Uterus (tissue), 4 donors: ENCODE data around the gene BRF1. TPM values are rescaled to one million over a fixed set of nuclear protein-coding genes. Genes with fewer than 3 reads are reported as not detected.

Source experiments
- DNase-seq, 2 donors: peaks; one replicate each; pipeline ENCODE4 v3.0.0-alpha.2; 2019 to 2020
- H3K27ac ChIP-seq, 2 donors: fragments of 200-600 bp; sonication (generic); 1 replicate in 1 of 2; 2 replicates in 1 of 2; pipeline ENCODE4 v1.5.1; 2016 to 2018
- H3K27me3 ChIP-seq, 2 donors: fragments of 200-600 bp; sonication (generic); one replicate each; pipeline ENCODE4 v1.5.1; 2018 to 2019; ENCODE audit warnings: control low read depth in 1 of 2
- H3K36me3 ChIP-seq, 2 donors: fragments of 200-600 bp; sonication (generic); one replicate each; pipeline ENCODE4 v1.5.1; 2019; ENCODE audit warnings: control low read depth in 1 of 2
- H3K4me1 ChIP-seq, 2 donors: fragments of 200-600 bp; sonication (generic); one replicate each; pipeline ENCODE4 v1.5.1; 2018 to 2019; ENCODE audit warnings: control low read depth in 1 of 2
- H3K4me3 ChIP-seq, 2 donors: fragments of 200-600 bp; sonication (generic); 1 replicate in 1 of 2; 2 replicates in 1 of 2; pipeline ENCODE4 v1.5.1; 2018 to 2019; ENCODE audit warnings: mild to moderate bottlenecking in 1 of 2
- H3K9me3 ChIP-seq, 2 donors: fragments of 200-600 bp; sonication (generic); one replicate each; pipeline ENCODE4 v1.5.1; 2019; ENCODE audit warnings: control low read depth in 1 of 2
- POLR2A ChIP-seq, 2 donors: fragments of 450-650 bp; IDR thresholded peaks; one replicate each; pipeline ENCODE4 v1.6.1; 2016; ENCODE audit warnings: antibody characterized with exemption in 2 of 2, mild to moderate bottlenecking in 1 of 2, moderate library complexity in 1 of 2
- intact Hi-C: fragments of 100-400 bp; cut with DNase I; formaldehyde crosslinking; loops from one replicate; pipeline ENCODE4 v1.15.1; 2023; ENCODE audit warnings: low total_unique reads
- total RNA-seq, 4 donors: library from RNA; depleted of rRNA in 3 of 4; stranded (reverse); fragments of >200 nt in 3 of 4; gene quantifications; one replicate each; pipeline versions ENCODE4 v1.1.0 to v1.2.4, GENCODE V29; 2014 to 2023
- TF ChIP-seq, protein P1 (sequence below), 4 experiments: fragments of 200-600 bp in 2 of 4; fragments of 450-650 bp in 2 of 4; sonication (generic) in 2 of 4; IDR thresholded peaks; one replicate each; pipeline ENCODE4 v1.5.1; 2016 to 2019; ENCODE audit warnings: antibody characterized with exemption in 4 of 4, mild to moderate bottlenecking in 2 of 4, moderate library complexity in 1 of 4
- donor health status: DM: yes; HTN: yes; CAD: no.

The BRF1 gene
- total RNA-seq, 4 donors from 2014 or later = 9.7 to 77.7 (median 61.3) TPM

DNA sequence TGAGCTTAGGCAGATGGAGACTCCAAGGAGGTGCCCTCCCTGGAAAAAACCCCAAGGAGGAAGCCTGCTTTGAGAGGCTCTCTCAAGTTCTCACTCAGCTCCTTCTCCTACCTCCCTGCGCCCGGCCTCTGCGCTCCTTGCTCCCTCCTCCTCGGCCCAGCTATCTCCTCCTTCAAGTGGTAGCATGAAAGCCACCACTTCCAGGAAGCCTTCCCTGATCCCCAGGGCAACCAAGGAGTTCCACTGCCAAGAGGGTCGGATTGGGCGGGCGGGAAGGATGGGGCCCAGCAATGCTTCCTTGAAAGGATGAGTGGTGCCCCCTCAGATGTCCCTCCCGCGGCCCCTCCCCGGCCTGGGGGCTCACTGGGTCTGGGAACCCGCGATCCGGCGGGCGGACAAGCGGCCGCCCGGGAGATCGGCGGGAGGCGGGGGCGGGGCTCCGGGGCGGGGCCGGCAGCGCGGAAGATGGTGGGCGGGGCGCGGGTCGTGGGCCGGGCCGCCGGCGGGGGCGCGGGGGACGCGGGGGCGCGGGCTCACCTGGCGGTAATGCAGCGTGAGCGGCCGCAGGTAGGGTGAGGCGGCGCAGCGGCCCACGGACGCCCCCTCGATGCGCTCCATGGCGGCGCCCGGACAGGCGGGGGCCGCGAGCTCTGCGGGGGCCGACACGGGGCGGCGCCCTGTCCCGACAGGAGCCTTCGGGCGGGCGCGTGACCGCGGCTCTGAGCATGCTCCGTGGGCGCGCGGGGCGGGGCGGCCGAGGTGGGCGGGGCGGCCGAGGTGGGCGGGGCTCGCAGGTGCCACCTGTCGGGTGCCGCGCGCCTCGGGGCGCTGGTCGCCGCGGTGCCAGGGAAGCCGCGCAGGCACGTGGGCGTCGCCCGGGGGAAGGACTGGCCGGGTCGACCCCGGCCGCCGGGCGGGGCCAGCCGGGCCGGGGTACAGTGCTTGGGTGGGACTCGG is 119.9 kb downstream of the BRF1 start, which contains the start of gene NUDT14:
NUDT14 (minus strand) TSS at position 721 of the 957 bp plus-strand sequence; CDS start at position 618, 103 bp downstream.
- no peaks in the 10 kb centered on the region for H3K27me3 ChIP-seq
- peak within 1 kb of the TSS; percentile 26 to 38 for H3K4me3 ChIP-seq
- no peaks in the 10 kb centered on the region for H3K9me3 ChIP-seq
- TF ChIP-seq, protein P1, sequence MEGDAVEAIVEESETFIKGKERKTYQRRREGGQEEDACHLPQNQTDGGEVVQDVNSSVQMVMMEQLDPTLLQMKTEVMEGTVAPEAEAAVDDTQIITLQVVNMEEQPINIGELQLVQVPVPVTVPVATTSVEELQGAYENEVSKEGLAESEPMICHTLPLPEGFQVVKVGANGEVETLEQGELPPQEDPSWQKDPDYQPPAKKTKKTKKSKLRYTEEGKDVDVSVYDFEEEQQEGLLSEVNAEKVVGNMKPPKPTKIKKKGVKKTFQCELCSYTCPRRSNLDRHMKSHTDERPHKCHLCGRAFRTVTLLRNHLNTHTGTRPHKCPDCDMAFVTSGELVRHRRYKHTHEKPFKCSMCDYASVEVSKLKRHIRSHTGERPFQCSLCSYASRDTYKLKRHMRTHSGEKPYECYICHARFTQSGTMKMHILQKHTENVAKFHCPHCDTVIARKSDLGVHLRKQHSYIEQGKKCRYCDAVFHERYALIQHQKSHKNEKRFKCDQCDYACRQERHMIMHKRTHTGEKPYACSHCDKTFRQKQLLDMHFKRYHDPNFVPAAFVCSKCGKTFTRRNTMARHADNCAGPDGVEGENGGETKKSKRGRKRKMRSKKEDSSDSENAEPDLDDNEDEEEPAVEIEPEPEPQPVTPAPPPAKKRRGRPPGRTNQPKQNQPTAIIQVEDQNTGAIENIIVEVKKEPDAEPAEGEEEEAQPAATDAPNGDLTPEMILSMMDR (IDR thresholded peaks at IDR 0.05) = no peak
- TF ChIP-seq POLR2A (IDR thresholded peaks at IDR 0.05) = peak in 1 of 2 donors; percentile 43
- peak within 1 kb of the TSS in 1 of 2 donors; percentile 41 for H3K27ac ChIP-seq
- peaks cover 0 to 4% of the 10 kb centered on the region in 2 donors for H3K4me1 ChIP-seq
- intact Hi-C loops = no loop called here
- no peaks in the 10 kb centered on the region for H3K36me3 ChIP-seq
- DNase-seq = peak in 1 of 2 donors; percentile 57

DNA sequence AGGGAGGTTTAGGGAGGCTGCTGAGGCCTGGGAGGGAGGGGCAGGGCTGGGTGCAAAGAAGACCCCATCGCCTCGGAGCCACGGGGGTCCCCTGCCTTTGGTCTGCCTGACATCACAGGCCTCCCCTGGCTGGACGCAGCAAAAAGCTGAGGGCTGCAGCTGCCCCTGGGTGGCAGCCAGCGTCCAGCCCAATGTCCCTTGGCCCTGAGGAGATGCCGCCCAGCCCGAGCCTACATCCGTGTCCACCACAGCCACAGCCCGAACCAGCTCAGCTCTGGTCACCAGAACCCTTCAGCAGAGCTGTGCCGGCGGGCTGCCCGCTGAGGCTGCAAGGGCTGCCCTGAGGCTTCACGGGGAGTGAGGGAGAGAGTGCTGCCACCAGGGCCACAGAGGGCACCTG is 121.6 kb downstream of the BRF1 start:
- Histone ChIP-seq H3K27ac (no peak overlapping the region), H3K9me3 (no peaks in the 10 kb centered on the region), H3K36me3 (no peaks in the 10 kb centered on the region), H3K4me1 (peaks cover 0 to 4% of the 10 kb centered on the region in 2 donors), H3K27me3 (no peaks in the 10 kb centered on the region), H3K4me3 (no peak overlapping the region)
- intact Hi-C loops = no loop called here
- TF ChIP-seq, protein P1 (IDR thresholded peaks at IDR 0.05) = no peak
- TF ChIP-seq POLR2A (IDR thresholded peaks at IDR 0.05) = no peak
- DNase-seq = no peak

- intact Hi-C loops = no loop called here
- no peak for DNase-seq
- H3K36me3 ChIP-seq = no peaks in the 10 kb centered on the region
Observed at GRCh38 chr14:105178868-105179140, 122.0 kb downstream of the BRF1 start.

DNA sequence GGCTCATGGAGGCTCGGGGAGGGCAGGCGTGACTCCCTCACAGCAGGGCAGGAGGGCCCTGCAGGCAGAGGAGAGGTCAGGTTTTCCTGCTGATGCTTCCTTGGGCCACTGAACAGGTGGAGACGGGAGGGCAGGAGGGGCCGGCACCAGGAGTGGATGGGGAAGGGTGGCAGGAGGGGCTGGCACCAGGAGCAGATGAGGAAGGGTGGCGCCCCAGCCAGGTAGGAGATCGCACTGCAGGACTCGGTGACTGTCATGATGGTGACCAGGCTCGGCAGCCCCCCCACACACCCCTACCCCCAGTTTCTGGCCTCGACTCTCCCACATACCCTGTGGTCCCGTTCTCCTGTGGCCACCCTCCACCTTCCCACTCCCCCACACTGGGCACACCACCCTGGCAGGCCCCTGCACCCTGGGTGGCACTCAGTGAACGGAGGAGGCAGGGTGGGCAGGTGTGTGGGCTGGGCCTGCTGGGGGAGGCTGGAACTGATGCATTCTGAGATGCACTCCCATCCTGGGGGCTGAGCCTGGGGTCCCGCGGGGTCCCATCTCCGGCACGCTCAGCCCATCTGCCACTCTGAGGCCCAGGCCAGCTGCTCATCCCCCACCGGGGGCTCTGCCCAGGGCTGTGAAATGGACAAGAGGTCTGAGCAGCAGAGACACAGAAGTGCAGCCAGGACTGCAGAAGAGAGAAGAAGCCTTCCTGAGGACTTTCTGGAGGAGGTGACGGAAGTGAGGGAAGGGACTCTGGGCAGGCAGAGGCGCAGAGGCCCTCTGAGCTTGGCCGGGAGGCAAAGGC is 122.5 kb downstream of the BRF1 start:
- intact Hi-C loops = no loop called here
- Histone ChIP-seq H3K36me3 (no peaks in the 10 kb centered on the region), H3K9me3 (no peaks in the 10 kb centered on the region), H3K27ac (no peak overlapping the region), H3K4me1 (peaks cover 0 to 4% of the 10 kb centered on the region in 2 donors), H3K27me3 (no peaks in the 10 kb centered on the region), H3K4me3 (no peak overlapping the region)
- TF ChIP-seq, protein P1 (IDR thresholded peaks at IDR 0.05) = no peak
- no peak for TF ChIP-seq POLR2A (IDR thresholded peaks at IDR 0.05)
- no peak for DNase-seq

More at GRCh38 chr14:105178868-105179140, 122.0 kb downstream of the BRF1 start:
- Histone ChIP-seq H3K4me3 (no peak overlapping the region), H3K9me3 (no peaks in the 10 kb centered on the region), H3K27me3 (no peaks in the 10 kb centered on the region), H3K4me1 (peaks cover 0 to 4% of the 10 kb centered on the region in 2 donors), H3K27ac (no peak overlapping the region)
- no peak for TF ChIP-seq POLR2A (IDR thresholded peaks at IDR 0.05)
- TF ChIP-seq, protein P1 (IDR thresholded peaks at IDR 0.05) = no peak
